K562 (cell line): ENCODE data around the gene GDF7.

ENCODE experiments used
- DMBX1 ChIP-seq: fragments of 250-450 bp; sonication (Bioruptor Pico); IDR thresholded peaks from 2 replicates; pipeline ENCODE4 v1.8.0; 2022; ENCODE audit warnings: inconsistent platforms, mild to moderate bottlenecking, moderate library complexity, borderline replicate concordance
- FOXK2 ChIP-seq, 2 experiments: fragments of 450-650 bp; IDR thresholded peaks in 1 of 2; conservative IDR thresholded peaks in 1 of 2; 2 replicates each; pipeline ENCODE4 v1.6.1; 2016; ENCODE audit warnings: low read depth in 2 of 2, mild to moderate bottlenecking in 1 of 2
- HNRNPUL1 ChIP-seq: fragments of 200-400 bp; formaldehyde crosslinking; IDR thresholded peaks from 2 replicates; pipeline ENCODE4 v1.6.1; 2017; ENCODE audit warnings: low read length
- SPI1 ChIP-seq: IDR thresholded peaks from 2 replicates; pipeline ENCODE4 v1.6.1; 2011; ENCODE audit warnings: low read depth, low read length, control low read depth, borderline replicate concordance
- TBP ChIP-seq: optimal IDR thresholded peaks from 2 replicates; pipeline ENCODE3; 2011; ENCODE audit warnings: low read depth, low read length, improper control_type of control experiment
- ZSCAN32 ChIP-seq: fragments of 450-650 bp; formaldehyde crosslinking; IDR thresholded peaks from 2 replicates; pipeline ENCODE4 v1.4.0; 2020; ENCODE audit warnings: mild to moderate bottlenecking, moderate library complexity
- TF ChIP-seq, protein P1 (sequence below): fragments of 200-800 bp; sonication (Bioruptor generic); IDR thresholded peaks from 2 replicates; pipeline ENCODE4 v1.6.1; 2016; ENCODE audit warnings: missing genetic modification characterization, missing compliant biosample characterization
- TF ChIP-seq, protein P2 (sequence below), 3 experiments: IDR thresholded peaks in 2 of 3; conservative IDR thresholded peaks in 1 of 3; 2 replicates each; pipeline ENCODE4 v1.5.1; 2011 to 2012; ENCODE audit warnings: low read length in 3 of 3, mild to moderate bottlenecking in 3 of 3, control low read depth in 2 of 3, improper control_type of control experiment in 1 of 3, inconsistent platforms in 1 of 3, low read depth in 1 of 3, mixed read lengths in 1 of 3, moderate library complexity in 1 of 3; ENCODE audit not compliant: insufficient read depth in 2 of 3
- TF ChIP-seq, protein P3 (sequence below): fragments of 450-650 bp; IDR thresholded peaks from 2 replicates; pipeline ENCODE4 v1.7.1; 2018; ENCODE audit warnings: mild to moderate bottlenecking, low read depth; ENCODE audit not compliant: partially characterized antibody
- TF ChIP-seq, protein P4 (sequence below): IDR thresholded peaks from 3 replicates; pipeline ENCODE4 v1.6.1; 2011; ENCODE audit warnings: borderline replicate concordance, mild to moderate bottlenecking, moderate library complexity; ENCODE audit not compliant: insufficient read length; ENCODE audit errors: extremely low read depth

DNA sequence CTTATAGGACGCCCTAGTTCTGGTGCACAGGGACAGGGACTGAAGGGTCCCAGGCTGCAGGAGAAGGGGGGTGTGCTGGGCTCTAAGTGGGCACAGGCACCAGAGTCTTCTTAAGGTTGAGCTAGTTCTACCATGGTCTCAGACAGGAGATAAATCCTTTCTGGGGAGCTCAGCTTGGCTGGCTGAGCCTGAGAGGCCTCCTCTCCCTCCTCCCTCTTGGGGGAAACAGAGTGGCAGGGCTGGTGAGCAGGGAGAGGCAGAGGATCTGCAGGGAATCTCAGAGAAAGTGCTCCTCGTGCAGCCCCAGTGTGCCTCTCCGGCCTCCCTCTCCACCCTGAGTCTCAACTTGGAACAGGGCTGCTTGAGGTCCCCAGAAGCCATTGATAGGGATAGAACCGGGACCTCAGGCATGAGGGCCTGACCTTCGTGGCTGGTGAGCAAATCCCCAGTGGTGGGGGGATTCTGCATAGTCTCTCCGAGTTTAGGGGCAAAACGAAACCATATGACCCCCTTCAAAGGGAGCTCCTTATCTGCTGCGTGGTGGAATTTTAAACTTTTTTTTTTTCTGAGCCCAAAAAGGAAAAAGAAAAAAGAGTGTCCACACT is 2.0 kb downstream of the GDF7 start:
- TF ChIP-seq ZSCAN32 (CRISPR knock-in tag) (no peak), DMBX1 (no peak), FOXK2 (conservative IDR thresholded peaks at IDR 0.05 in 1 of 2, IDR thresholded peaks at IDR 0.05 in 1 of 2; ENCODE audit: low read depth in 2 of 2) (no peak), SPI1 (no peak), TBP (no peak), HNRNPUL1 (no peak)
- TF ChIP-seq, protein P1, sequence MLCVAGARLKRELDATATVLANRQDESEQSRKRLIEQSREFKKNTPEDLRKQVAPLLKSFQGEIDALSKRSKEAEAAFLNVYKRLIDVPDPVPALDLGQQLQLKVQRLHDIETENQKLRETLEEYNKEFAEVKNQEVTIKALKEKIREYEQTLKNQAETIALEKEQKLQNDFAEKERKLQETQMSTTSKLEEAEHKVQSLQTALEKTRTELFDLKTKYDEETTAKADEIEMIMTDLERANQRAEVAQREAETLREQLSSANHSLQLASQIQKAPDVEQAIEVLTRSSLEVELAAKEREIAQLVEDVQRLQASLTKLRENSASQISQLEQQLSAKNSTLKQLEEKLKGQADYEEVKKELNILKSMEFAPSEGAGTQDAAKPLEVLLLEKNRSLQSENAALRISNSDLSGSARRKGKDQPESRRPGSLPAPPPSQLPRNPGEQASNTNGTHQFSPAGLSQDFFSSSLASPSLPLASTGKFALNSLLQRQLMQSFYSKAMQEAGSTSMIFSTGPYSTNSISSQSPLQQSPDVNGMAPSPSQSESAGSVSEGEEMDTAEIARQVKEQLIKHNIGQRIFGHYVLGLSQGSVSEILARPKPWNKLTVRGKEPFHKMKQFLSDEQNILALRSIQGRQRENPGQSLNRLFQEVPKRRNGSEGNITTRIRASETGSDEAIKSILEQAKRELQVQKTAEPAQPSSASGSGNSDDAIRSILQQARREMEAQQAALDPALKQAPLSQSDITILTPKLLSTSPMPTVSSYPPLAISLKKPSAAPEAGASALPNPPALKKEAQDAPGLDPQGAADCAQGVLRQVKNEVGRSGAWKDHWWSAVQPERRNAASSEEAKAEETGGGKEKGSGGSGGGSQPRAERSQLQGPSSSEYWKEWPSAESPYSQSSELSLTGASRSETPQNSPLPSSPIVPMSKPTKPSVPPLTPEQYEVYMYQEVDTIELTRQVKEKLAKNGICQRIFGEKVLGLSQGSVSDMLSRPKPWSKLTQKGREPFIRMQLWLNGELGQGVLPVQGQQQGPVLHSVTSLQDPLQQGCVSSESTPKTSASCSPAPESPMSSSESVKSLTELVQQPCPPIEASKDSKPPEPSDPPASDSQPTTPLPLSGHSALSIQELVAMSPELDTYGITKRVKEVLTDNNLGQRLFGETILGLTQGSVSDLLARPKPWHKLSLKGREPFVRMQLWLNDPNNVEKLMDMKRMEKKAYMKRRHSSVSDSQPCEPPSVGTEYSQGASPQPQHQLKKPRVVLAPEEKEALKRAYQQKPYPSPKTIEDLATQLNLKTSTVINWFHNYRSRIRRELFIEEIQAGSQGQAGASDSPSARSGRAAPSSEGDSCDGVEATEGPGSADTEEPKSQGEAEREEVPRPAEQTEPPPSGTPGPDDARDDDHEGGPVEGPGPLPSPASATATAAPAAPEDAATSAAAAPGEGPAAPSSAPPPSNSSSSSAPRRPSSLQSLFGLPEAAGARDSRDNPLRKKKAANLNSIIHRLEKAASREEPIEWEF, result no peak
- TF ChIP-seq, protein P2, sequence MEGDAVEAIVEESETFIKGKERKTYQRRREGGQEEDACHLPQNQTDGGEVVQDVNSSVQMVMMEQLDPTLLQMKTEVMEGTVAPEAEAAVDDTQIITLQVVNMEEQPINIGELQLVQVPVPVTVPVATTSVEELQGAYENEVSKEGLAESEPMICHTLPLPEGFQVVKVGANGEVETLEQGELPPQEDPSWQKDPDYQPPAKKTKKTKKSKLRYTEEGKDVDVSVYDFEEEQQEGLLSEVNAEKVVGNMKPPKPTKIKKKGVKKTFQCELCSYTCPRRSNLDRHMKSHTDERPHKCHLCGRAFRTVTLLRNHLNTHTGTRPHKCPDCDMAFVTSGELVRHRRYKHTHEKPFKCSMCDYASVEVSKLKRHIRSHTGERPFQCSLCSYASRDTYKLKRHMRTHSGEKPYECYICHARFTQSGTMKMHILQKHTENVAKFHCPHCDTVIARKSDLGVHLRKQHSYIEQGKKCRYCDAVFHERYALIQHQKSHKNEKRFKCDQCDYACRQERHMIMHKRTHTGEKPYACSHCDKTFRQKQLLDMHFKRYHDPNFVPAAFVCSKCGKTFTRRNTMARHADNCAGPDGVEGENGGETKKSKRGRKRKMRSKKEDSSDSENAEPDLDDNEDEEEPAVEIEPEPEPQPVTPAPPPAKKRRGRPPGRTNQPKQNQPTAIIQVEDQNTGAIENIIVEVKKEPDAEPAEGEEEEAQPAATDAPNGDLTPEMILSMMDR (IDR thresholded peaks at IDR 0.05 in 2 of 3, conservative IDR thresholded peaks at IDR 0.05 in 1 of 3; ENCODE audit: insufficient read depth in 2 of 3, low read depth in 1 of 3, low read length in 3 of 3), result no peak
- TF ChIP-seq, protein P3, sequence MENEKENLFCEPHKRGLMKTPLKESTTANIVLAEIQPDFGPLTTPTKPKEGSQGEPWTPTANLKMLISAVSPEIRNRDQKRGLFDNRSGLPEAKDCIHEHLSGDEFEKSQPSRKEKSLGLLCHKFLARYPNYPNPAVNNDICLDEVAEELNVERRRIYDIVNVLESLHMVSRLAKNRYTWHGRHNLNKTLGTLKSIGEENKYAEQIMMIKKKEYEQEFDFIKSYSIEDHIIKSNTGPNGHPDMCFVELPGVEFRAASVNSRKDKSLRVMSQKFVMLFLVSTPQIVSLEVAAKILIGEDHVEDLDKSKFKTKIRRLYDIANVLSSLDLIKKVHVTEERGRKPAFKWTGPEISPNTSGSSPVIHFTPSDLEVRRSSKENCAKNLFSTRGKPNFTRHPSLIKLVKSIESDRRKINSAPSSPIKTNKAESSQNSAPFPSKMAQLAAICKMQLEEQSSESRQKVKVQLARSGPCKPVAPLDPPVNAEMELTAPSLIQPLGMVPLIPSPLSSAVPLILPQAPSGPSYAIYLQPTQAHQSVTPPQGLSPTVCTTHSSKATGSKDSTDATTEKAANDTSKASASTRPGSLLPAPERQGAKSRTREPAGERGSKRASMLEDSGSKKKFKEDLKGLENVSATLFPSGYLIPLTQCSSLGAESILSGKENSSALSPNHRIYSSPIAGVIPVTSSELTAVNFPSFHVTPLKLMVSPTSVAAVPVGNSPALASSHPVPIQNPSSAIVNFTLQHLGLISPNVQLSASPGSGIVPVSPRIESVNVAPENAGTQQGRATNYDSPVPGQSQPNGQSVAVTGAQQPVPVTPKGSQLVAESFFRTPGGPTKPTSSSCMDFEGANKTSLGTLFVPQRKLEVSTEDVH, result no peak
- TF ChIP-seq, protein P4, sequence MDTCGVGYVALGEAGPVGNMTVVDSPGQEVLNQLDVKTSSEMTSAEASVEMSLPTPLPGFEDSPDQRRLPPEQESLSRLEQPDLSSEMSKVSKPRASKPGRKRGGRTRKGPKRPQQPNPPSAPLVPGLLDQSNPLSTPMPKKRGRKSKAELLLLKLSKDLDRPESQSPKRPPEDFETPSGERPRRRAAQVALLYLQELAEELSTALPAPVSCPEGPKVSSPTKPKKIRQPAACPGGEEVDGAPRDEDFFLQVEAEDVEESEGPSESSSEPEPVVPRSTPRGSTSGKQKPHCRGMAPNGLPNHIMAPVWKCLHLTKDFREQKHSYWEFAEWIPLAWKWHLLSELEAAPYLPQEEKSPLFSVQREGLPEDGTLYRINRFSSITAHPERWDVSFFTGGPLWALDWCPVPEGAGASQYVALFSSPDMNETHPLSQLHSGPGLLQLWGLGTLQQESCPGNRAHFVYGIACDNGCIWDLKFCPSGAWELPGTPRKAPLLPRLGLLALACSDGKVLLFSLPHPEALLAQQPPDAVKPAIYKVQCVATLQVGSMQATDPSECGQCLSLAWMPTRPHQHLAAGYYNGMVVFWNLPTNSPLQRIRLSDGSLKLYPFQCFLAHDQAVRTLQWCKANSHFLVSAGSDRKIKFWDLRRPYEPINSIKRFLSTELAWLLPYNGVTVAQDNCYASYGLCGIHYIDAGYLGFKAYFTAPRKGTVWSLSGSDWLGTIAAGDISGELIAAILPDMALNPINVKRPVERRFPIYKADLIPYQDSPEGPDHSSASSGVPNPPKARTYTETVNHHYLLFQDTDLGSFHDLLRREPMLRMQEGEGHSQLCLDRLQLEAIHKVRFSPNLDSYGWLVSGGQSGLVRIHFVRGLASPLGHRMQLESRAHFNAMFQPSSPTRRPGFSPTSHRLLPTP, result no peak
